ENCODE data around the gene PLCD3.

PLCD3 gene

GRCh38 chr17:45108051-45108450 is 24.3 kb downstream of the PLCD3 start:
- Histone ChIP-seq H3K79me2 (ENCODE audit: low read length) (no peaks in the 10 kb centered on the region), H4K20me1 (ENCODE audit: insufficient read depth, low read length) (no peaks in the 10 kb centered on the region), H3K9ac (ENCODE audit: low read length) (no peak overlapping the region), H2AFZ (ENCODE audit: low read depth, low read length) (no peak overlapping the region), H3K4me3 (ENCODE audit: low read length) (no peak overlapping the region), H3K36me3 (replicated peaks; ENCODE audit: low read depth, low read length) (peaks cover 52% of the 10 kb centered on the region), H3K27me3 (ENCODE audit: low read depth, low read length) (no peaks in the 10 kb centered on the region), H3K27ac (ENCODE audit: low read length) (no peak overlapping the region), H3K9me3 (ENCODE audit: insufficient read depth, low read length) (no peaks in the 10 kb centered on the region), H3K4me1 (ENCODE audit: low read length) (peaks cover 7% of the 10 kb centered on the region; the same call in 1 of the 2 replicates), H3K4me2 (ENCODE audit: low read length) (no peak overlapping the region)
- TF ChIP-seq CTCF (IDR thresholded peaks at IDR 0.05; ENCODE audit: low read depth, low read length) (no peak), EZH2phosphoT487 (IDR thresholded peaks at IDR 0.05; ENCODE audit: low read depth) (no peak)

GRCh38 chr17:45107293-45108010 is 24.9 kb downstream of the PLCD3 start:
- TF ChIP-seq EZH2phosphoT487 (IDR thresholded peaks at IDR 0.05; ENCODE audit: low read depth) (no peak), CTCF (IDR thresholded peaks at IDR 0.05; ENCODE audit: low read depth, low read length) (no peak)
- no peak overlapping the region for H3K27ac ChIP-seq (ENCODE audit: low read length)
- H3K27me3 ChIP-seq (ENCODE audit: low read depth, low read length) = no peaks in the 10 kb centered on the region
- no peak overlapping the region for H3K9ac ChIP-seq (ENCODE audit: low read length)
- no peak overlapping the region for H2AFZ ChIP-seq (ENCODE audit: low read depth, low read length)
- H3K79me2 ChIP-seq (ENCODE audit: low read length) = no peaks in the 10 kb centered on the region
- peaks cover 58% of the 10 kb centered on the region for H3K36me3 ChIP-seq (replicated peaks; ENCODE audit: low read depth, low read length)
- peaks cover 7% of the 10 kb centered on the region; the same call in 1 of the 2 replicates for H3K4me1 ChIP-seq (ENCODE audit: low read length)
- no peak overlapping the region for H3K4me3 ChIP-seq (ENCODE audit: low read length)
- no peaks in the 10 kb centered on the region for H4K20me1 ChIP-seq (ENCODE audit: insufficient read depth, low read length)
- no peaks in the 10 kb centered on the region for H3K9me3 ChIP-seq (ENCODE audit: insufficient read depth, low read length)
- no peak overlapping the region for H3K4me2 ChIP-seq (ENCODE audit: low read length)

GRCh38 chr17:45106582-45106981 is 25.7 kb downstream of the PLCD3 start:
- no peaks in the 10 kb centered on the region for H3K9me3 ChIP-seq (ENCODE audit: insufficient read depth, low read length)
- H3K79me2 ChIP-seq (ENCODE audit: low read length) = no peaks in the 10 kb centered on the region
- TF ChIP-seq CTCF (IDR thresholded peaks at IDR 0.05; ENCODE audit: low read depth, low read length) (no peak), EZH2phosphoT487 (IDR thresholded peaks at IDR 0.05; ENCODE audit: low read depth) (no peak)
- no peaks in the 10 kb centered on the region for H3K27me3 ChIP-seq (ENCODE audit: low read depth, low read length)
- no peak overlapping the region for H3K4me2 ChIP-seq (ENCODE audit: low read length)
- peaks cover 1% of the 10 kb centered on the region; the same call in 1 of the 2 replicates for H3K4me1 ChIP-seq (ENCODE audit: low read length)
- no peak overlapping the region for H3K9ac ChIP-seq (ENCODE audit: low read length)
- no peak overlapping the region for H2AFZ ChIP-seq (ENCODE audit: low read depth, low read length)
- H3K36me3 ChIP-seq (replicated peaks; ENCODE audit: low read depth, low read length) = peaks cover 66% of the 10 kb centered on the region
- no peak overlapping the region for H3K27ac ChIP-seq (ENCODE audit: low read length)
- no peak overlapping the region for H3K4me3 ChIP-seq (ENCODE audit: low read length)
- H4K20me1 ChIP-seq (ENCODE audit: insufficient read depth, low read length) = no peaks in the 10 kb centered on the region

GRCh38 chr17:45106096-45106495 is 26.2 kb downstream of the PLCD3 start:
- no peak overlapping the region for H3K4me2 ChIP-seq (ENCODE audit: low read length)
- TF ChIP-seq CTCF (IDR thresholded peaks at IDR 0.05; ENCODE audit: low read depth, low read length) (no peak), EZH2phosphoT487 (IDR thresholded peaks at IDR 0.05; ENCODE audit: low read depth) (no peak)
- no peaks in the 10 kb centered on the region for H3K27me3 ChIP-seq (ENCODE audit: low read depth, low read length)
- no peaks in the 10 kb centered on the region for H3K79me2 ChIP-seq (ENCODE audit: low read length)
- peaks cover 68% of the 10 kb centered on the region for H3K36me3 ChIP-seq (replicated peaks; ENCODE audit: low read depth, low read length)
- H4K20me1 ChIP-seq (ENCODE audit: insufficient read depth, low read length) = no peaks in the 10 kb centered on the region
- H3K27ac ChIP-seq (ENCODE audit: low read length) = no peak overlapping the region
- H3K9ac ChIP-seq (ENCODE audit: low read length) = no peak overlapping the region
- H3K9me3 ChIP-seq (ENCODE audit: insufficient read depth, low read length) = no peaks in the 10 kb centered on the region
- H2AFZ ChIP-seq (ENCODE audit: low read depth, low read length) = no peak overlapping the region
- no peak overlapping the region for H3K4me3 ChIP-seq (ENCODE audit: low read length)
- no peaks in the 10 kb centered on the region for H3K4me1 ChIP-seq (ENCODE audit: low read length)

Data from OCI-LY3 (cell line).